ENCODE data around the gene AMZ2.
"Not testable (repeated sequence)": the region's sequence is repeated elsewhere in the genome, so short reads cannot be mapped to it uniquely, and the experiment has no call there.

Gene AMZ2

DNA sequence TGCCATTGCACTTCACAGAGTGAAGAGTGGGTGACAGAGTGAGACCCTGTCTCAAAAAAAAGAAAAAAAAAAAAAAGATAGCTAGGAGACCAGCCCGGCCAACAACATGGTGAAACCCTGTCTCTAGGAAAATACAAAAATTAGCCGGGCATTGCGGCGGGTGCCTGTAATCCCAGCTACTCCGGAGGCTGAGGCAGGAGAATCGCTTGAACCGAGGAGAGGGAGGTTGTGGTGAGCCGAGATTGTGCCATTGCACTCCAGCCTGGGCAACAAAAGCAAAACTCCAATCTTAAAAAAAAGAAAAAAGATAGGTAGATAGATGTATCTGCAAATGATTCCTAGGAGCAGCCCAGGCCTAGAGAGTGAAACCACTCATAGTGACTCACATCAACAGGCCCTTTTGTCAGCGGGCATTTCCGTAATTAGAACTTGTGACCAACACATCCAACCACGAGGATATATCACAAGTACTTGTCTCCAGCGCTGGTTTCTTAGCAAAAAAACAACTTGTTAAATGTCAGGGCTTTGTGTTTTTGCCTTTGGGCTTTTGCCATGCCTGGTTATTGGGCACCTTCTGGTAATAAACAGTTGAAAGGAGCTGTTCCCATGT, 13.0 kb upstream of the AMZ2 start:
- H3K4me1 ChIP-seq (ENCODE audit: insufficient read depth, low read length, severe bottlenecking): peaks cover 54% of the 10 kb centered on the region
- not testable (repeated sequence) for H3K79me2 ChIP-seq (ENCODE audit: insufficient read depth, low read length); H3K4me3 ChIP-seq (ENCODE audit: low read depth, low read length, poor library complexity, severe bottlenecking); H3F3A ChIP-seq (ENCODE audit: insufficient read depth, low read length); H3K36me3 ChIP-seq (ENCODE audit: insufficient read depth, low read length); H3K9me2 ChIP-seq (ENCODE audit: low read depth, low read length); H4K20me1 ChIP-seq (ENCODE audit: insufficient read depth, low read length); H3K9me3 ChIP-seq (ENCODE audit: low read length); H3K27me3 ChIP-seq (ENCODE audit: insufficient read depth, low read length); H2AFZ ChIP-seq (ENCODE audit: low read length)
- H3K4me2 ChIP-seq (ENCODE audit: low read length): peak overlapping the region; percentile 27; the same call in 1 of the 2 replicates
- peak overlapping the region; percentile 53; the same call in 1 of the 2 replicates for H3K9ac ChIP-seq (ENCODE audit: low read length)
- H3K27ac ChIP-seq (ENCODE audit: low read depth, low read length, poor library complexity, severe bottlenecking): peak overlapping the region; percentile 86

DNA sequence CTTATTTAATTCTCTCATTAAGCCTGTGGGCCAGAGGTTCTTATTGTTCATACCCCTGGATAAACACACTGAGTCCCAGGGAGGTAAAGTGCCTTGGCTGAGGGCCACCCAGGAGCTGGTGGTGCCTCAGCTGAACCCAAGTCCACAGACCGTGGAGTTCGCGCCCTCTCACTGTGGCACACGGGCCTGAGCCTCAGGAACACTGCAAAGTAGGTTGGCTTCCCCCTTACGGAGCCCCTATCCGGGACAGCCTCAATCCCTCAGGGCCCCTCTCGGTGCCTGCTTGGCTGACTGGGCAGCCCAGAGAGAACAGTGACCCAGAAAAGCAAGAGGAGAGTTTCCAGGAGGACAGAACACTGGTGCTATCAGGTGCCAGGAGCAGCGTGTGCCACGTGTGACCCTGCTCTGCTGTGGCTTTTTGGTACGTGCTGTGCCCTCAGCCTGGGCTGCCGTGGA, 12.5 kb upstream of the AMZ2 start:
- H3K4me3 ChIP-seq (ENCODE audit: low read depth, low read length, poor library complexity, severe bottlenecking); H3K27me3 ChIP-seq (ENCODE audit: insufficient read depth, low read length); H3K36me3 ChIP-seq (ENCODE audit: insufficient read depth, low read length); H3K9me3 ChIP-seq (ENCODE audit: low read length); H3F3A ChIP-seq (ENCODE audit: insufficient read depth, low read length); H4K20me1 ChIP-seq (ENCODE audit: insufficient read depth, low read length); H3K9me2 ChIP-seq (ENCODE audit: low read depth, low read length); H2AFZ ChIP-seq (ENCODE audit: low read length); H3K79me2 ChIP-seq (ENCODE audit: insufficient read depth, low read length): not testable (repeated sequence)
- Histone ChIP-seq H3K9ac (ENCODE audit: low read length) (peak overlapping the region; percentile 53; the same call in 1 of the 2 replicates), H3K4me2 (ENCODE audit: low read length) (peak overlapping the region; percentile 27), H3K4me1 (ENCODE audit: insufficient read depth, low read length, severe bottlenecking) (peaks cover 59% of the 10 kb centered on the region), H3K27ac (ENCODE audit: low read depth, low read length, poor library complexity, severe bottlenecking) (peak overlapping the region; percentile 86)

- H3K27ac ChIP-seq (ENCODE audit: low read depth, low read length, poor library complexity, severe bottlenecking): peak overlapping the region; percentile 99
- peak overlapping the region; percentile 71 for H3K4me2 ChIP-seq (ENCODE audit: low read length)
Observed at GRCh38 chr17:68237369-68238163, 10.3 kb upstream of the AMZ2 start.

GRCh38 chr17:68238164-68238870, 9.5 kb upstream of the AMZ2 start:
- Histone ChIP-seq H3K9me2 (ENCODE audit: low read depth, low read length) (no peaks in the 10 kb centered on the region), H3F3A (ENCODE audit: insufficient read depth, low read length) (peaks cover 6% of the 10 kb centered on the region; the same call in 1 of the 2 replicates), H3K36me3 (ENCODE audit: insufficient read depth, low read length) (no peaks in the 10 kb centered on the region), H2AFZ (ENCODE audit: low read length) (no peak overlapping the region), H3K27me3 (ENCODE audit: insufficient read depth, low read length) (no peaks in the 10 kb centered on the region), H3K9ac (ENCODE audit: low read length) (peak overlapping the region; percentile 75), H3K27ac (ENCODE audit: low read depth, low read length, poor library complexity, severe bottlenecking) (peak overlapping the region; percentile 99), H3K4me2 (ENCODE audit: low read length) (peak overlapping the region; percentile 71), H3K4me1 (ENCODE audit: insufficient read depth, low read length, severe bottlenecking) (peaks cover 65% of the 10 kb centered on the region), H3K79me2 (ENCODE audit: insufficient read depth, low read length) (no peaks in the 10 kb centered on the region), H4K20me1 (ENCODE audit: insufficient read depth, low read length) (no peaks in the 10 kb centered on the region), H3K4me3 (ENCODE audit: low read depth, low read length, poor library complexity, severe bottlenecking) (peak overlapping the region; percentile 51), H3K9me3 (ENCODE audit: low read length) (no peaks in the 10 kb centered on the region)
- TF ChIP-seq, protein P1, sequence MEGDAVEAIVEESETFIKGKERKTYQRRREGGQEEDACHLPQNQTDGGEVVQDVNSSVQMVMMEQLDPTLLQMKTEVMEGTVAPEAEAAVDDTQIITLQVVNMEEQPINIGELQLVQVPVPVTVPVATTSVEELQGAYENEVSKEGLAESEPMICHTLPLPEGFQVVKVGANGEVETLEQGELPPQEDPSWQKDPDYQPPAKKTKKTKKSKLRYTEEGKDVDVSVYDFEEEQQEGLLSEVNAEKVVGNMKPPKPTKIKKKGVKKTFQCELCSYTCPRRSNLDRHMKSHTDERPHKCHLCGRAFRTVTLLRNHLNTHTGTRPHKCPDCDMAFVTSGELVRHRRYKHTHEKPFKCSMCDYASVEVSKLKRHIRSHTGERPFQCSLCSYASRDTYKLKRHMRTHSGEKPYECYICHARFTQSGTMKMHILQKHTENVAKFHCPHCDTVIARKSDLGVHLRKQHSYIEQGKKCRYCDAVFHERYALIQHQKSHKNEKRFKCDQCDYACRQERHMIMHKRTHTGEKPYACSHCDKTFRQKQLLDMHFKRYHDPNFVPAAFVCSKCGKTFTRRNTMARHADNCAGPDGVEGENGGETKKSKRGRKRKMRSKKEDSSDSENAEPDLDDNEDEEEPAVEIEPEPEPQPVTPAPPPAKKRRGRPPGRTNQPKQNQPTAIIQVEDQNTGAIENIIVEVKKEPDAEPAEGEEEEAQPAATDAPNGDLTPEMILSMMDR (IDR thresholded peaks at IDR 0.05; ENCODE audit: low read length): no peak
- no peak for TF ChIP-seq EZH2 (IDR thresholded peaks at IDR 0.05; ENCODE audit: borderline replicate concordance, low read length)

More at GRCh38 chr17:68237369-68238163, 10.3 kb upstream of the AMZ2 start:
- Histone ChIP-seq H3K9ac (ENCODE audit: low read length) (peak overlapping the region; percentile 75), H3K4me1 (ENCODE audit: insufficient read depth, low read length, severe bottlenecking) (peaks cover 61% of the 10 kb centered on the region), H3K4me3 (ENCODE audit: low read depth, low read length, poor library complexity, severe bottlenecking) (peak overlapping the region; percentile 51)
- not testable (repeated sequence) for H4K20me1 ChIP-seq (ENCODE audit: insufficient read depth, low read length); H3K9me3 ChIP-seq (ENCODE audit: low read length); H3K9me2 ChIP-seq (ENCODE audit: low read depth, low read length); H3K79me2 ChIP-seq (ENCODE audit: insufficient read depth, low read length); H3K36me3 ChIP-seq (ENCODE audit: insufficient read depth, low read length); H3K27me3 ChIP-seq (ENCODE audit: insufficient read depth, low read length); H2AFZ ChIP-seq (ENCODE audit: low read length); H3F3A ChIP-seq (ENCODE audit: insufficient read depth, low read length)

Data from OCI-LY1 (cell line).